Brain microvascular endothelial cell (primary cell): ENCODE results near the gene PANK1.

Source experiments
- DNase-seq: peaks from one replicate; pipeline ENCODE4 v3.0.0-alpha.2; 2020
- H3K27ac ChIP-seq: fragments of 250-450 bp; sonication (Bioruptor Pico); 2 replicates; pipeline ENCODE4 v1.5.1; 2020; ENCODE audit warnings: mild to moderate bottlenecking, moderate library complexity
- H3K27me3 ChIP-seq: fragments of 250-450 bp; sonication (Bioruptor Pico); replicated peaks from 2 replicates; pipeline ENCODE4 v1.5.1; 2020; ENCODE audit warnings: mild to moderate bottlenecking
- H3K36me3 ChIP-seq: fragments of 250-450 bp; sonication (Bioruptor Pico); replicated peaks from 2 replicates; pipeline ENCODE4 v1.5.1; 2020; ENCODE audit warnings: mild to moderate bottlenecking
- H3K4me3 ChIP-seq: 2 replicates; pipeline ENCODE4 v1.5.1; 2011; ENCODE audit warnings: low read depth, mild to moderate bottlenecking, control low read depth, low read length, moderate library complexity
- CTCF ChIP-seq: IDR thresholded peaks from 2 replicates; pipeline ENCODE4 v1.5.1; 2011; ENCODE audit warnings: low read depth, mild to moderate bottlenecking, moderate library complexity, low read length, control low read depth, inconsistent platforms; ENCODE audit errors: missing control alignments
- in situ Hi-C: cut with HindIII; loops from 2 replicates; pipeline ENCODE4 v1.10.0; 2017; ENCODE audit warnings: low sequenced_read_pairs, low pct_ligation_motif_present

PANK1 gene

GRCh38 chr10:89613582-89613981, 31.5 kb downstream of the PANK1 start:
- H3K36me3 ChIP-seq, result peaks cover 7% of the 10 kb centered on the region
- in situ Hi-C loops, result no loop called here
- TF ChIP-seq CTCF, result no peak
- no peak overlapping the region for H3K27ac ChIP-seq
- H3K27me3 ChIP-seq, result no peaks in the 10 kb centered on the region
- DNase-seq, result no peak
- H3K4me3 ChIP-seq, result no peak overlapping the region

GRCh38 chr10:89611282-89611681, 33.8 kb downstream of the PANK1 start:
- H3K4me3 ChIP-seq, result no peak overlapping the region
- peaks cover 7% of the 10 kb centered on the region for H3K36me3 ChIP-seq
- in situ Hi-C loops, result no loop called here
- no peaks in the 10 kb centered on the region for H3K27me3 ChIP-seq
- DNase-seq, result no peak
- no peak overlapping the region for H3K27ac ChIP-seq
- TF ChIP-seq CTCF, result no peak

- no peak for DNase-seq
- no peak for TF ChIP-seq CTCF
- H3K4me3 ChIP-seq, result no peak overlapping the region
- peaks cover 7% of the 10 kb centered on the region for H3K36me3 ChIP-seq
- no peaks in the 10 kb centered on the region for H3K27me3 ChIP-seq
- in situ Hi-C loops, result no loop called here
- H3K27ac ChIP-seq, result no peak overlapping the region
Measured at GRCh38 chr10:89609833-89610346, 35.2 kb downstream of the PANK1 start.

GRCh38 chr10:89604200-89604599, 40.8 kb downstream of the PANK1 start:
- Histone ChIP-seq H3K27ac (no peak overlapping the region), H3K27me3 (no peaks in the 10 kb centered on the region), H3K4me3 (no peak overlapping the region), H3K36me3 (no peaks in the 10 kb centered on the region)
- no peak for DNase-seq
- TF ChIP-seq CTCF, result no peak
- in situ Hi-C loops, result no loop called here

GRCh38 chr10:89602919-89603318, 42.1 kb downstream of the PANK1 start:
- H3K4me3 ChIP-seq, result no peak overlapping the region
- in situ Hi-C loops, result no loop called here
- no peak overlapping the region for H3K27ac ChIP-seq
- DNase-seq, result no peak
- H3K27me3 ChIP-seq, result no peaks in the 10 kb centered on the region
- H3K36me3 ChIP-seq, result no peaks in the 10 kb centered on the region
- TF ChIP-seq CTCF, result no peak

GRCh38 chr10:89601728-89602361, 43.2 kb downstream of the PANK1 start:
- no peaks in the 10 kb centered on the region for H3K36me3 ChIP-seq
- no peak overlapping the region for H3K27ac ChIP-seq
- no peak overlapping the region for H3K4me3 ChIP-seq
- DNase-seq, result no peak
- no peaks in the 10 kb centered on the region for H3K27me3 ChIP-seq
- no peak for TF ChIP-seq CTCF
- in situ Hi-C loops, result no loop called here
